ENCODE measurements around the gene AFF3.

DNA sequence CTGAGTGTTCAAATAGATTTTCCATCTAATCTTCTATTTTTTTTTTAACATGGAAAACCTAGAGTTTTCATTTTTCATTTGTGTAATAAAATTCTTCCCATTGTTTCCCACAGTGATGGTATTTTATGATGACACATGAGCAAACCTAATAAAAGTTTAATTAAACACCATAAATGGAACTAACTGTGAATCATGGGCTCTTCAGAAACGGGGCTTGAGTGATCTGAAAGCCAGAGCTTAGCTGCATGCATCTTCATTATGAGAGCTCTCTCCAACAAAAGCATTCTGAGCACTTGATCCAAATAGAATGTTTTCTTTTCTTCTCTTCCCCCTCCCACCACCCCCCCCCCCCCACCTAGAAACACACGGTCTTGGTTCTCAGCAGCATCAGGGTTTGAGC lies 570.4 kb downstream of the AFF3 start:
- TF ChIP-seq, protein P1, sequence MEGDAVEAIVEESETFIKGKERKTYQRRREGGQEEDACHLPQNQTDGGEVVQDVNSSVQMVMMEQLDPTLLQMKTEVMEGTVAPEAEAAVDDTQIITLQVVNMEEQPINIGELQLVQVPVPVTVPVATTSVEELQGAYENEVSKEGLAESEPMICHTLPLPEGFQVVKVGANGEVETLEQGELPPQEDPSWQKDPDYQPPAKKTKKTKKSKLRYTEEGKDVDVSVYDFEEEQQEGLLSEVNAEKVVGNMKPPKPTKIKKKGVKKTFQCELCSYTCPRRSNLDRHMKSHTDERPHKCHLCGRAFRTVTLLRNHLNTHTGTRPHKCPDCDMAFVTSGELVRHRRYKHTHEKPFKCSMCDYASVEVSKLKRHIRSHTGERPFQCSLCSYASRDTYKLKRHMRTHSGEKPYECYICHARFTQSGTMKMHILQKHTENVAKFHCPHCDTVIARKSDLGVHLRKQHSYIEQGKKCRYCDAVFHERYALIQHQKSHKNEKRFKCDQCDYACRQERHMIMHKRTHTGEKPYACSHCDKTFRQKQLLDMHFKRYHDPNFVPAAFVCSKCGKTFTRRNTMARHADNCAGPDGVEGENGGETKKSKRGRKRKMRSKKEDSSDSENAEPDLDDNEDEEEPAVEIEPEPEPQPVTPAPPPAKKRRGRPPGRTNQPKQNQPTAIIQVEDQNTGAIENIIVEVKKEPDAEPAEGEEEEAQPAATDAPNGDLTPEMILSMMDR (IDR thresholded peaks at IDR 0.05): no peak
- TF ChIP-seq POLR2A (IDR thresholded peaks at IDR 0.05): no peak

All from right lobe of liver (tissue), 4 donors.